COLO829 (cell line): Measurements from ENCODE around the gene QSER1.
A peak's percentile ranks its signal among the peaks of the same experiment; 100 is the strongest.
"Not testable (repeated sequence)": the region's sequence is repeated elsewhere in the genome, so short reads cannot be mapped to it uniquely, and the experiment has no call there.

ENCODE experiments used
- DNase-seq: peaks from one replicate; pipeline ENCODE4 v3.0.0; 2012; ENCODE audit warnings: low spot score

The QSER1 gene

GRCh38 chr11:32892355-32893092, at the start of gene QSER1:
Gene QSER1, plus strand, starts transcription at chr11:32892811. Its CDS starts 315 bp downstream, at chr11:32893126.
- peak; percentile 66 for DNase-seq

- no peak for DNase-seq
Observed at GRCh38 chr11:32843544-32843943, 49.1 kb upstream of the QSER1 start.

GRCh38 chr11:32847511-32847910, 45.1 kb upstream of the QSER1 start:
- no peak for DNase-seq

GRCh38 chr11:32849761-32850160, 42.9 kb upstream of the QSER1 start:
- no peak for DNase-seq

- DNase-seq: peak; percentile 92
Observed at GRCh38 chr11:32851251-32851650, 41.4 kb upstream of the QSER1 start.

GRCh38 chr11:32852207-32852606, 40.4 kb upstream of the QSER1 start:
- DNase-seq: peak; percentile 53

GRCh38 chr11:32855601-32856000, 37.0 kb upstream of the QSER1 start:
- no peak for DNase-seq

GRCh38 chr11:32858731-32859130, 33.9 kb upstream of the QSER1 start:
- no peak for DNase-seq

GRCh38 chr11:32861850-32862577, 30.6 kb upstream of the QSER1 start:
- DNase-seq: no peak

- DNase-seq: no peak
Observed at GRCh38 chr11:32864555-32864954, 28.1 kb upstream of the QSER1 start.

GRCh38 chr11:32868752-32869151, 23.9 kb upstream of the QSER1 start:
- DNase-seq: not testable (repeated sequence)

- no peak for DNase-seq
Observed at GRCh38 chr11:32870676-32871075, 21.9 kb upstream of the QSER1 start.

GRCh38 chr11:32874132-32874531, 18.5 kb upstream of the QSER1 start:
- DNase-seq: no peak

- no peak for DNase-seq
Observed at GRCh38 chr11:32881286-32881685, 11.3 kb upstream of the QSER1 start.

GRCh38 chr11:32883421-32883820, 9.2 kb upstream of the QSER1 start:
- DNase-seq: no peak

- no peak for DNase-seq
Observed at GRCh38 chr11:32884023-32884422, 8.6 kb upstream of the QSER1 start.

GRCh38 chr11:32884770-32885384, 7.7 kb upstream of the QSER1 start:
- DNase-seq: no peak

- DNase-seq: no peak
Observed at GRCh38 chr11:32885556-32885955, 7.1 kb upstream of the QSER1 start.

- DNase-seq: no peak
Observed at GRCh38 chr11:32886180-32886579, 6.4 kb upstream of the QSER1 start.

GRCh38 chr11:32887707-32888383, 4.8 kb upstream of the QSER1 start:
- not testable (repeated sequence) for DNase-seq

GRCh38 chr11:32888384-32888710, 4.3 kb upstream of the QSER1 start:
- not testable (repeated sequence) for DNase-seq

- DNase-seq: no peak
Observed at GRCh38 chr11:32888805-32889204, 3.8 kb upstream of the QSER1 start.
